Measurements from ENCODE around the gene OBSCN. TPM values are rescaled to one million over a fixed set of nuclear protein-coding genes. Genes with fewer than 3 reads are reported as not detected.
A peak's percentile ranks its signal among the peaks of the same experiment; 100 is the strongest.
"Not testable (repeated sequence)": the region's sequence is repeated elsewhere in the genome, so short reads cannot be mapped to it uniquely, and the experiment has no call there.

The OBSCN gene
- total RNA-seq, 1 experiment from 2014 or later: 0.87 TPM

- peaks cover 7% of the 10 kb centered on the region for H3K4me1 ChIP-seq (replicated peaks)
- DNase-seq (ENCODE audit: low read depth in 1 of 2, low spot score in 2 of 2): peak; percentile 12 to 28
- no peak overlapping the region for H3K27ac ChIP-seq
- no peaks in the 10 kb centered on the region for H3K27me3 ChIP-seq (replicated peaks)
- no peaks in the 10 kb centered on the region for H3K9me3 ChIP-seq (replicated peaks)
- H3K36me3 ChIP-seq: no peaks in the 10 kb centered on the region
- H3K4me3 ChIP-seq: no peak overlapping the region
These were observed 19.3 kb downstream of the OBSCN start for GRCh38 chr1:228226956-228227791.

- H3K4me1 ChIP-seq (replicated peaks); H3K9me3 ChIP-seq (replicated peaks); H3K27ac ChIP-seq; H3K27me3 ChIP-seq (replicated peaks); H3K4me3 ChIP-seq; H3K36me3 ChIP-seq: not testable (repeated sequence)
- DNase-seq (ENCODE audit: low read depth in 1 of 2, low spot score in 2 of 2): peak in 1 of 2 experiments; percentile 31
These were observed 20.3 kb downstream of the OBSCN start for GRCh38 chr1:228228147-228228546.

DNA sequence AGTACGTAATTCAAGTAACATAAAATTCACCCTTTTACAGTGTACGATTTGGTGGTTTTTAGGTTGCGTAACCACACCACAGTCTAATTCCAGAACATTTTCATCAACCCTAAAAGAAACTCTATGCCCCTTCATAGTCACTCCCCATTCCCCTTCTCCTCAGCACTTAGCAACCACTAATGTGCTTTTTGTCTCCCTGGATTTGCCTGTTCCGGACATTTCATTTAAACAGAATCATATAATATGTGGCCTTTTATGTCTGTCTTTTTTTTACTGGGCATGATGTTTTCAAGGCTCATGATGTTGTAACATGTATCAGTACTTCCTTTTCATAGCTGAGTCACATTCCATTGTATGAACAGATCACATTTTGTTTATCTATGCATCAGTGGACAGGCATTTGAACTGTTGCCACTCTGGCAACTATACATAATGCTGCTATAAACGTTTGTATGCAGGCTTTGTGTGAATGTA is 20.8 kb downstream of the OBSCN start:
- Histone ChIP-seq H3K4me1 (replicated peaks) (peaks cover 7% of the 10 kb centered on the region), H3K4me3 (no peak overlapping the region), H3K27me3 (replicated peaks) (no peaks in the 10 kb centered on the region), H3K9me3 (replicated peaks) (no peaks in the 10 kb centered on the region), H3K36me3 (no peaks in the 10 kb centered on the region), H3K27ac (no peak overlapping the region; the same call in 1 of the 2 replicates)
- DNase-seq (ENCODE audit: low read depth in 1 of 2, low spot score in 2 of 2): peak in 1 of 2 experiments; percentile 42

DNA sequence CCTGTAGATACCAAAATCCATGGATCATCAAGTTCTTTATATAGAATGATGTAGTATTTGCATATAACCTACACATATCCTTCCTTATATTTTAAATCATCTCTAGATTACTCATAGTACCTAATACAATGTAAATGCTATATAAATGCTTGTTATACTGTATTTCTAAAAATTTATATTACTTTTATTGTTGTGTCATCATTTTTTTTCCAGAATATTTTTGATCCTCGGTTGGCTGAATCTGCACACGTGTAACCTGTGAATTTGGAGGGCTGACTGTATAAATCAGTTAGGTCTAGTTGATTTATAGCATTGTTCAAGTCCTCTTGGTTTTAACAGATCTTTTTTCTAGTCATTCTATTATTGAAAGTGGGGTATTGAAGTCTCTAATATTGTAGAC is 23.3 kb downstream of the OBSCN start:
- Histone ChIP-seq H3K9me3 (replicated peaks) (no peaks in the 10 kb centered on the region), H3K4me3 (no peak overlapping the region), H3K4me1 (replicated peaks) (peaks cover 7% of the 10 kb centered on the region), H3K36me3 (no peaks in the 10 kb centered on the region), H3K27me3 (replicated peaks) (no peaks in the 10 kb centered on the region), H3K27ac (no peak overlapping the region)
- no peak for DNase-seq (ENCODE audit: low read depth in 1 of 2, low spot score in 2 of 2)

- Histone ChIP-seq H3K4me1 (replicated peaks) (peaks cover 7% of the 10 kb centered on the region), H3K27me3 (replicated peaks) (no peaks in the 10 kb centered on the region), H3K4me3 (no peak overlapping the region), H3K27ac (no peak overlapping the region), H3K9me3 (replicated peaks) (no peaks in the 10 kb centered on the region; the same call in 1 of the 2 replicates), H3K36me3 (no peaks in the 10 kb centered on the region)
- DNase-seq (ENCODE audit: low read depth in 1 of 2, low spot score in 2 of 2): no peak
These were observed 25.3 kb downstream of the OBSCN start for GRCh38 chr1:228233136-228233535.

GRCh38 chr1:228234921-228235320 is 27.1 kb downstream of the OBSCN start:
- H3K27me3 ChIP-seq (replicated peaks): no peaks in the 10 kb centered on the region
- no peaks in the 10 kb centered on the region for H3K4me1 ChIP-seq (replicated peaks)
- no peaks in the 10 kb centered on the region; the same call in 1 of the 2 replicates for H3K9me3 ChIP-seq (replicated peaks)
- DNase-seq (ENCODE audit: low read depth in 1 of 2, low spot score in 2 of 2): no peak
- H3K36me3 ChIP-seq: no peaks in the 10 kb centered on the region
- H3K4me3 ChIP-seq: no peak overlapping the region
- H3K27ac ChIP-seq: no peak overlapping the region

- H3K9me3 ChIP-seq (replicated peaks): peaks cover 2% of the 10 kb centered on the region; the same call in 1 of the 2 replicates
- H3K27me3 ChIP-seq (replicated peaks): no peaks in the 10 kb centered on the region
- no peak overlapping the region for H3K4me3 ChIP-seq
- no peaks in the 10 kb centered on the region for H3K4me1 ChIP-seq (replicated peaks)
- H3K27ac ChIP-seq: no peak overlapping the region
- no peaks in the 10 kb centered on the region for H3K36me3 ChIP-seq
- DNase-seq (ENCODE audit: low read depth in 1 of 2, low spot score in 2 of 2): no peak
These were observed 28.9 kb downstream of the OBSCN start for GRCh38 chr1:228236744-228237143.

DNA sequence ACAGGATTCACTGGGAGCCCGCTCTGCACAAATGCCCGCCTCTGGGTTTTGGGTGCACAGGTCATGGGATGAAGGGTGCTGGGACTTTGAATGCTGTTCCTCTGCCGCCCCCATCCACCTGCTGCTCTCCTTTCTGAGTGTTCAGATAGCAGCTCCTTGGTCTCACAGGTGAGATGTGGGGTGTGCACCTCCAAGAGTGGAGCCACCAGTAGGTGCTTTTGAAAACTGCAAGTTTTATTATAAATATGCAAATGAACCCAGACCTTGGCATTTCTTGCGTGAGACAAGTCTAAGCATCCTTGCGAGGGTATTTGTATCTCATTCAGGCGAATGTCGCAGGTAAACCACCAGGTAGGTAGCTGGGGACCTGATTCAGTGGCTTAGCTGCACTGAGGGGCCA is 30.2 kb downstream of the OBSCN start:
- Histone ChIP-seq H3K36me3 (no peaks in the 10 kb centered on the region), H3K9me3 (replicated peaks) (peaks cover 10% of the 10 kb centered on the region; the same call in 1 of the 2 replicates), H3K4me3 (no peak overlapping the region), H3K4me1 (replicated peaks) (no peaks in the 10 kb centered on the region), H3K27me3 (replicated peaks) (no peaks in the 10 kb centered on the region), H3K27ac (no peak overlapping the region)
- no peak for DNase-seq (ENCODE audit: low read depth in 1 of 2, low spot score in 2 of 2)

DNA sequence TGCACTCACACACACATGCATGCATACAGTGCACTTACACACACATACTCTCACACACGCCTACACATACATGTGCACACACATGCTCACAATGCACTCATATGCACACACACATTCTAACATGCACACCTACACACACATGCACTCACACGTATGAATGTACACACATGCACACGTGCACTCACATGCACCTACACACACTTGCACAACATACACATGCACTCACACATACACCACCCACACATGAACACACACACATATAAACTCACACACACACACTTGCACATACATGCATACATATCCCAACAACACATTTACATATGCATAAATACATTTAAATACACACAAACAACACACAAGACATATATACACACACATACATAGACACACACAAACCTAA is 30.6 kb downstream of the OBSCN start:
- DNase-seq (ENCODE audit: low read depth in 1 of 2, low spot score in 2 of 2): no peak
- Histone ChIP-seq H3K9me3 (replicated peaks) (peaks cover 10% of the 10 kb centered on the region; the same call in 1 of the 2 replicates), H3K4me1 (replicated peaks) (no peaks in the 10 kb centered on the region), H3K27ac (no peak overlapping the region), H3K27me3 (replicated peaks) (no peaks in the 10 kb centered on the region), H3K4me3 (no peak overlapping the region), H3K36me3 (no peaks in the 10 kb centered on the region)

GRCh38 chr1:228240411-228241240 is 32.8 kb downstream of the OBSCN start:
- Histone ChIP-seq H3K4me1 (replicated peaks) (no peaks in the 10 kb centered on the region), H3K4me3 (no peak overlapping the region), H3K27me3 (replicated peaks) (no peaks in the 10 kb centered on the region), H3K27ac (no peak overlapping the region), H3K9me3 (replicated peaks) (peaks cover 10% of the 10 kb centered on the region; the same call in 1 of the 2 replicates), H3K36me3 (no peaks in the 10 kb centered on the region)
- no peak for DNase-seq (ENCODE audit: low read depth in 1 of 2, low spot score in 2 of 2)

DNA sequence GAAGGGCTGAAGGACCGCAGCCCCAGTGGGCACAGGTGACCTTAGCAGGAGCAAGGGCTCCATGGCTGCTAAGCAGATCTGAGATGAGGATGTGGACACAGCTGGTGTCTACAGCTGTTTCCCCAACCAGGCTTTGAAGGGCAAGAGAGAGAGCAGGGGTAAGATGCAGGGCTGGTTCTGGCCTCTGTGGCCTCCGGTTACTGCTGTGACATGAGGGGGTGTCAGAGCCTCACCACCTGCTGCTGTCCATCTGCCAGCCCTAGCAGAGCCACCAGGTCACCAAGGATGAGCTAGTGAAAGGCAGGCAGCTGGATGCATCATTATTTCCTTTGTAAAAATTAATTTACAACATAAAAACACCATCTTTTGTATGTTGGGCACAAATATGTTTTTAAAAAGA is 33.4 kb downstream of the OBSCN start:
- H3K27ac ChIP-seq: no peak overlapping the region
- H3K9me3 ChIP-seq (replicated peaks): peaks cover 10% of the 10 kb centered on the region; the same call in 1 of the 2 replicates
- no peak overlapping the region for H3K4me3 ChIP-seq
- H3K36me3 ChIP-seq: no peaks in the 10 kb centered on the region
- DNase-seq (ENCODE audit: low read depth in 1 of 2, low spot score in 2 of 2): no peak
- H3K4me1 ChIP-seq (replicated peaks): no peaks in the 10 kb centered on the region
- no peaks in the 10 kb centered on the region for H3K27me3 ChIP-seq (replicated peaks)

GRCh38 chr1:228242409-228242808 is 34.6 kb downstream of the OBSCN start:
- DNase-seq (ENCODE audit: low read depth in 1 of 2, low spot score in 2 of 2): no peak
- peaks cover 11% of the 10 kb centered on the region; the same call in 1 of the 2 replicates for H3K9me3 ChIP-seq (replicated peaks)
- H3K27ac ChIP-seq: no peak overlapping the region
- no peaks in the 10 kb centered on the region for H3K36me3 ChIP-seq
- H3K4me3 ChIP-seq: no peak overlapping the region
- H3K27me3 ChIP-seq (replicated peaks): no peaks in the 10 kb centered on the region
- no peaks in the 10 kb centered on the region for H3K4me1 ChIP-seq (replicated peaks)

DNA sequence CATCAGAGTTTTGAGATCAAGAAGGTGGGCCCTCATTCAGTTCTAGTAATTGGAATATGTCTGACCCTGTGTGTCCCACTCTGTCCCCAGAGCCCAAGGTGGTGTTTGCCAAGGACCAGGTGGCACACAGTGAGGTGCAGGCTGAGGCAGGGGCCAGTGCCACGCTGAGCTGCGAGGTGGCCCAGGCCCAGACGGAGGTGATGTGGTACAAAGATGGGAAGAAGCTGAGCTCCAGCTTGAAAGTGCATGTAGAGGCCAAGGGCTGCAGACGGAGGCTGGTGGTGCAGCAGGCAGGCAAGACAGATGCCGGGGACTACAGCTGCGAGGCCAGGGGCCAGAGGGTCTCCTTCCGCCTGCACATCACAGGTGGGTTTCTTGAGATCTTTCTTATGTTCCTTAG is 35.2 kb downstream of the OBSCN start:
- H3K4me1 ChIP-seq (replicated peaks): no peaks in the 10 kb centered on the region
- H3K4me3 ChIP-seq: no peak overlapping the region
- H3K9me3 ChIP-seq (replicated peaks): peaks cover 14% of the 10 kb centered on the region; the same call in 1 of the 2 replicates
- DNase-seq (ENCODE audit: low read depth in 1 of 2, low spot score in 2 of 2): no peak
- no peaks in the 10 kb centered on the region for H3K27me3 ChIP-seq (replicated peaks)
- no peak overlapping the region for H3K27ac ChIP-seq
- H3K36me3 ChIP-seq: no peaks in the 10 kb centered on the region

DNA sequence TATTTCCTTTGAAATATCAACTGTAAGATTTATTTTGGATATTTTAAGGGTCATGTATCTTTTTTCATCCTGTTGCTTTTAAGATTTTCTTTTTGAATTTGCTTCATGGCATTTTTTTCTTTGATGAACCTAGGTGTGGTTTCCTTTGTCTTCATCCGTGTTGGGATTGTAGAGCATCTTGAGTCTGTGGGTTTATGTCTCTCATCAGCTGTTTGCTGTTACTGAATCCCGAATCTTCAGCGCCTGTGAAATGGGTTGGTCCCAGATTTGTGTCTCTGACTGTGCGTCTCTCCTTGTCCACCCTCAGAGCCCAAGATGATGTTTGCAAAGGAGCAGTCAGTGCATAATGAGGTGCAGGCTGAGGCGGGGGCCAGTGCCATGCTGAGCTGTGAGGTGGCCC is 36.1 kb downstream of the OBSCN start:
- H3K4me3 ChIP-seq; H3K4me1 ChIP-seq (replicated peaks); H3K36me3 ChIP-seq; H3K27ac ChIP-seq; DNase-seq (ENCODE audit: low read depth in 1 of 2, low spot score in 2 of 2); H3K27me3 ChIP-seq (replicated peaks): not testable (repeated sequence)
- 0 out of 2 replicates have a peak, but pooled peaks cover 14% of the 10 kb centered on the region for H3K9me3 ChIP-seq (replicated peaks)

All from SJSA1 (cell line).